T1000 (cell line): ENCODE data around the gene ADIRF.
"Not testable (repeated sequence)": the region's sequence is repeated elsewhere in the genome, so short reads cannot be mapped to it uniquely, and the experiment has no call there.

Experiments
- DNase-seq: peaks from one replicate; lab custom pipeline; 2025; ENCODE audit warnings: mixed read lengths; lab: John Stamatoyannopoulos, UW

Gene ADIRF

GRCh38 chr10:86946213-86947155 lies 21.8 kb upstream of the ADIRF start:
- DNase-seq = no peak

- not testable (repeated sequence) for DNase-seq
Observed at GRCh38 chr10:86947806-86948205, 20.5 kb upstream of the ADIRF start.

GRCh38 chr10:86950349-86950748 lies 17.9 kb upstream of the ADIRF start:
- no peak for DNase-seq

DNA sequence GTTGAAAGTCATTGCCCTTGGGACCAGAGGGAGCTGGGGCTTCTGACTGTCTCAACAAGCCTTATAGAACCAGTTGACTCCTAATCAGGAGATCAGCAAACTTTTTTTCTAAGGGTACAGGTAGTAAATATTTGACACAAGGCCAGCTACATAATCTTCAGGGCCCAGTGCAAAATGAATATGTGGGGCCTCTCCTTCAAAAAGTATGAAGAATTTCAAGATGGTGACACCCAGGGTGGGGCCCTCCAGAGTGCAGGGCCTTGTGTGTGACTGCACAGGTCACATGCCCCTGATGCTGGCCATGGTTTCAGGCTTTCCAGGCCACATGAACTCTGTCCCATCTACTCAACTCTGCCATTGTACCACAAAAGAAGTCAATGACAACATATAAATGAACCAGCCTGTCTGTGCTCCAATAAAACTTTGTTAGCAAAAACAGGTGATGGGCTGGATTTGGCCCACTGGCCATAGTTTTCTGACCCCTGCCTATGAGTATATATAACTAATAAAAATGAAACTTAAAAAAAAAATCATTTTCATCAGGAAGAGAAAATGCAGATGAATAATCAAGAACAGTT lies 17.0 kb upstream of the ADIRF start:
- no peak for DNase-seq

DNA sequence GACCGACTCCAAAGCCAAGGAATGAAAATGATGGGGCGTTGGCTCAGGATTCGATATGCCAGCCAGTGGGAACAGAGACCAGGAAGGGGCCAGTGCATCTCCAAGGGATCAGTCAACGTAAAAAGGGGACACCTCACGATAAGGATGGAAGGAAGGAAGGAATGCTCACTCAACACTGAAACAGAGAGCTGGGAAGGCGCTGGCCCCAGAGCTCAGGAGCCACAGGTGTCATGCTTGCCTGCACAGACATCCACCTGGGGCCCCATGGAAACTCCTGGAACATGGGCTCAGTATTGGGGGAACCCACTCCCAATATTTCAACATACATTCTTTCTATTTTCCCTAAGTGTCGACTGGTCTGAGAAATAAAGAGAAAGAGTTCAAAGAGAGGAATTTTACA lies 16.2 kb upstream of the ADIRF start:
- DNase-seq = no peak

GRCh38 chr10:86952697-86953096 lies 15.6 kb upstream of the ADIRF start:
- DNase-seq = not testable (repeated sequence)

DNA sequence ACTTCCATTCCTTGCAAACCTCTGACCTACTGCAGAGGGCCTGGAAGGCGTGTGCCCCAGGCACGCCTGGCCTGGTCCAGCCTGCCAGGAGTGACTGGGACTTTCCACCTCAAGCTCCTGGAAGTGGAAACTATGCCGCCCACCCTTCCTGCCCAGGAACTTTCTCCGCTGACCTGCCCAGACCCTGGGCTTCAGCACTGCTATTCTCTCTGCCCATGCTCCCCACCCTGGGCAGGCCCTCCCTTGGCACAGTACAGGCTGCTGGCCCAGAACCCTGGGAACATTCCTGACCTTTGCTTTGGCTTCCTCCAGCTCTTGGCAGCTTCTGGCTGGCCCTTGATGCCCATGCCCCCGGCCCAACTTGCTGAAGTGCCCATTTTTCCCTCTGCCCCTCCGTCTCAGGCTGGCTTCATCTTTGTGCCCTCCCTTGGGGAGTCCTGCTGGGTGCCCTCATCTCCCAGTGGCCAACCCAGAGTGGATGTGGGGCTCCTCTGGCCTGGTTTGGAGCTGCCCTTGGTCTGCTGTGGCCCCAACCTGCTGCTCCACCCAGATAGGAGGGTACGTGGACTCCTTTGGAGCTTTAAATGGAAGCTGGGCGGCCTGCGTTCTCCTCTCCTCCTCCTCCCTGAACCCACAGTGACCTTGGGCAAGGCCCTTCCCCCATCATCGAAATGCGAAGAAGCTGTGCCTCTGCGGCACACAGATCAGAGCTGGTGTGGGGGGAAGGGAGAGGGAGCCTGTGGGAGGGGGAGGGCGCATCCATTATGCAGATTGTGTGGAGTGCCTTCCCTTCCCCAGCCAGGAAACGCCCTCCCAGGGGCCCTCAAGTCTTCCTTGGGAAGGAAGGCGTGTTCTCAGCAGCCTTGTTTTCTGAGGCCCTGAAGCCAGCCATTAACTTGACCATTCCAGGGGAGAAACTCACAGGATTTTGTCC lies 14.3 kb upstream of the ADIRF start:
- no peak for DNase-seq

DNA sequence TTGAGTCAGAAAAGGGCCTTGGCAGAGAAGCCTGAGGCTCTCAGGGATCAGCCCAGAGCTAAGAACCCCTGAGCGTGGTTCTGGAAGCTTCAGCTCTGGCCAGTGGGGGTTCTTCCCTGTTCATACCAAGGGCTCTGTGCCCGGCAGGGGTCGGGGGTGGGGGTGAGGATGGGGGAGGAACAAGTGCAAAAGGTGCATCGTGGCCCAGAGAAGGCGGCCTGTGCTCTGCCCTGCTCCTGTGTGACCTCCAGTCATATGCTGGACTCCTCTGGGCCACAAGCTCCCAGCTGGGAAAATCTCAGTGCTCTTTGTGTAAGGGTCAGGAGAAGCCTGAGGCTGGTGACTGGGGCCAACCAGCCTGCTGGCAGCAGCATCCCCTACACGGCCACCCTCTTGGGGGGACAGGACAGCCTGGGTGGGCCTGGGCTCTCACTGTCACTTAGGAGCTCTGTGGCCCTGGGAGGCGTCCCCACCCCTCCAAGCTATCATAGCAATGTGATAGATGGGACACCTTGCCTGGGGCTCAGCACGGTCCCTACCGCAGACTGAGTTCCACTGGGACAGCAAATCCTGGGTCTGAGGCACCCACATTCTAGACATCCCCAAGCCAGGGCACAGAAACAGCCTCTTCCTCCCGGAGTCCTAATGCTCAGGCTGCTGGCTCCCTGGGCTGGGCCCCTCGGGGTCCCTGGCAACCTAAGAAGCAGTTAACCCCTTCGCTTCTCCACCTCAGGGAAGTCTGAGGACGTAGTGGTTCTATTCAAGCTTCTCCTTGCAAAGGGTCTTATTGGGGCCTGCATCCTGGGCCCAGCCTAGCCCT lies 13.4 kb upstream of the ADIRF start:
- DNase-seq = no peak

GRCh38 chr10:86955501-86956194 lies 12.6 kb upstream of the ADIRF start:
- no peak for DNase-seq

DNA sequence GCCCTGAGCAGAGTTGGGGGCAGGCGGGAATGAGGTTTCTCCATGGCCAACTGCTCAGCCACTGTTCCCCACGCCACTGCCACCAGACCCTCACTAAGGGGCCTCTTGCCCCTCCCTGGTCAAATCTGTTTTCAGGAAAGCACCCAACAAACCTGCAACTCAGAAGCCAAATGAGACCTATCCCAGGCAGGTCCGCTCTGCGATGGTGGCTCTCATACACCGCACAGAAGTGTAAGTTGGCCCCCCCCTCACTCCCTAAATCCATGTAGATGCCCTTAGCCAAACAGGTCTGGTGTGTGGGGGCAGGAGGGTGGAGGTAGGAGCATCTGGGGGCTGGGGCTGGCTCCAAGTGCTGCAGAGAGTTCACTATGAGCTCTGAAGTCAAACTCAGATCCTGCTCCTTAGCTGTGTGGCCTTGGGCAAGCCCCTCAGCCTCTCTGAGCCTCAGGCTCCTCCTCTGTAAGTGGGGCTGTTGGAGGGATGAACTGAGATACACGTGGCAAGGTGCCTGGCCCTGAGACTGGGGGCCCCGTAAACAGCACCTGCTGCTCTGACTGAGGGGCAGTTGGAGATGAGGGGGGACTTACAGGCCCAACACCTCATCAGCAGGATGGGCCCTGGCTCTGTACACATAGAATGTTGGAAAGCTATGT lies 12.0 kb upstream of the ADIRF start:
- DNase-seq = no peak

DNA sequence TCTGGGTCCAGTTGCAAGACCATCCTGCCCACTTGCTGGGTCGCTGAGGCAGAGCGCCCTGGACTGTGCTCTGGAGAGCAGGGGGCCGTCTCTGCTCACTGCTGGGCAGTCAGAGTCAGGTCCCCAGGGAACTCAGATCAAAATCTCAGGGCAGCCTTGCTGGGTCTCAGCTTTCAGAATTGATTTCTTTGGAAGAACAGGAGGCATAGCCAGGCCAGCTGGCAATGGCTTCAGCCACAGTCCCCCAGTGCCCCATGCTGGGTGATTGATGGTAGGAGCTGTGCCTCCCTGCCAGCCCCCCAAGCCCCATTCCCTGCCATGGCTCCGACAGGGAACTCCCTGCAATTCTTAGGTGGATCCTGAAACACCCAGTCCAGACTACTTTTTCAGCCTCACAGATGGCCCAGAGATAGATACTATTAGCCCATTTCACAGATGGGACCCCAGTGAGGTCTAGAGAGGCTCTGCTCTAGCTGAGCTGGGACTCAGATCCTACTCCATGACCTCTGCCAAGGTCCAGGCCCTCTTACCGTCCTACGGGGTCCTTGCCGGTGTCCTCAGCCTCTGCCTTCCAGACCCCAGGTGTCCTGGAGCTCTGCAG lies 11.3 kb upstream of the ADIRF start:
- no peak for DNase-seq

DNA sequence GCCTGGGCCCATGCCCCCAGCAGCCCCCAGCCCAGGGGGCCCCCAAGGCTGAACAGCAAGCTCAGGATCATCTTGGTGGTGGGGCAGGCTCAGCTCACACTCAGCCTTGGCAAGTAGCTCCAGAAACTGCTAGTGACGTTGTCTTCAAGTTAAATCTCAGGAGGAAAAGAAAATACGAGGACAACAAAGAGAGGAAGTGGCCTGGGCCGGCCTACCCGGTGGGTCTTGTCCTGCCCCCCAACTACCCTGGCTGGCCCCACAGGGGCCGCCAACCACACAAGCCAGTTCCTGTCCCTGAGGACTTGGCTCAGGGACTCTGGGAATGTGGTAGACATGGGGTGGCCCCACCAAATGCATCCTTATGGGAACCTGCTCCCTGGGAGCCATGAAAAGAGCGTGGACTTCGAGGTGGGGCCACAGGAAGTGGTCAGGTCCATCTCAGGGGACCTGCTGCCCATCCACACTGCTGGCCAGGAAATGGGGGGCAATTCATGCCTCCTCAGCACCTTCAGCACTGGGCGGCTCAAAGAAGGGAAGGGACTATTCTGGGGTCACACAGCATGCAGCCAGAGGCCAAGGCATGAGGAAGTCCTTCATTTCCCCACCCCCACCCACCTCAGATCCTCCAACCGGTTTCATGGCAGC lies 10.7 kb upstream of the ADIRF start, which contains the start of gene MMRN2:
MMRN2 (minus strand) TSS at position 145 of the 645 bp plus-strand sequence; CDS start at position 71, 74 bp downstream.
- no peak for DNase-seq

DNA sequence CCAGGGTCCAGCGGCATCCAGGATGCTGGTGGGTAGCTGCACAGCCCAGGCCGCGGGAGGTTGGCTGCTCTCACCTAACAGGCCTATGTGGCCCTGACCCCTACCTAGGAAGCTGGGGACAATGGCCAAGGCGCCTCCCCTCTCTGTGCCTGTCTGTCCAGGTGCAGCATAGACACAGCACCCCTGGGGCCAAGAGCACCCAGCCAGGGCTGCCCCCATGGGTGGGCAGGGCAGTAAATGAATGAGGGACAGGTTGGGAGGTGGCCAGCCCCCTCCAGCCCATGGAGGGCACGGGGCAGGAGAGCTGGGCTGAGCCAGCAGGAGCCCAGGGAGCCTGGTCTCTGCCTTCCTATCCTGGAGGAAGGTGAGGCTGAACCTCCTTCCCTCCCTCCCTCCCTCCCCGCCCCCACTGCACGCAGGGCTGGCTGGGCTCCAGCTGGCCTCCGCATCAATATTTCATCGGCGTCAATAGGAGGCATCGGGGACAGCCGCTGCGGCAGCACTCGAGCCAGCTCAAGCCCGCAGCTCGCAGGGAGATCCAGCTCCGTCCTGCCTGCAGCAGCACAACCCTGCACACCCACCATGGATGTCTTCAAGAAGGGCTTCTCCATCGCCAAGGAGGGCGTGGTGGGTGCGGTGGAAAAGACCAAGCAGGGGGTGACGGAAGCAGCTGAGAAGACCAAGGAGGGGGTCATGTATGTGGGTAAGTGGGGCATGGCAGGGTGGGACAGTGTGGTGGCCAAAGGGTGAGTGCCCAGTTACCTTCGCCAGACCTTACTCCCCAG lies 10.0 kb upstream of the ADIRF start, which contains the start of gene SNCG:
SNCG (plus strand) TSS at position 484 of the 785 bp plus-strand sequence; CDS start at position 583, 99 bp downstream.
- no peak for DNase-seq

DNA sequence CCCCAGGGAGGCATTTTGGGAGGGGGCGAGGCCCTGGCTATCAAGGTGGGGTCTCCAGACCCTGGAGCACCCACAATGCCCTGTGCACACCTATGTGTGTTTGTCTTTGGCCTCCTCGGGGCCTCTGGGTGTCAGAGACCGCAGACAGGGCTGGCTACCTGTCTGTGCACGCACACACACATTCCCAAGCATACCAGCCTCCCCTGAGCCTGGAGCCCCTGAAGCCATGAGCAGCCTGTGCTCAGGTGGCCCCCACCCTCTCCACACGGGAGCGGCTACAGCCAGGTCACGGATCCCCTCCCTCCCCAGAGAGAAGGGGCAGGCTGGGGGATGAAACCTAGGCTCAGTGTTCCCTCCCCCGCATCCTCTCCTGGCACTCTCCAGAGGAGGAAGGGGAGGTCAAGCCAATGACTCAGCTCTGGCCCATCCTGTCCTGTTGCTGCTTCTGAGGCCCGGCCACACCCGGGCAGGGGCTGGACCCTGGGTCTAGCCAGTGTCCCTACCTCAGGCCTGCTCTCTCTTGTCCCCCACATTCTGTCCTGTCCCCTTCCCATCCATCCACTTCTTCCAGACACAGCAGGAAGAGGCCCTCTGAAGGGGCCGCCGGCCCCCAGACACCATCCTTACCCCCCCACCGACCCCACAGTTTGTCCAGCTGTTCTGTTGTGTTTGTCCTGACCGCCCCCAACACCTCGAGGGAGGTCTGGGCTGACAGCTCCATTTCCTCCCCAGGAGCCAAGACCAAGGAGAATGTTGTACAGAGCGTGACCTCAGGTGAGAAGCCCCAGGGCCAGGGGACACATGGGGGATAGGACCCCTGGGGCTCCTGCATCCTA lies 9.2 kb upstream of the ADIRF start:
- DNase-seq = no peak

GRCh38 chr10:86959737-86960002 lies 8.6 kb upstream of the ADIRF start:
- no peak for DNase-seq

DNA sequence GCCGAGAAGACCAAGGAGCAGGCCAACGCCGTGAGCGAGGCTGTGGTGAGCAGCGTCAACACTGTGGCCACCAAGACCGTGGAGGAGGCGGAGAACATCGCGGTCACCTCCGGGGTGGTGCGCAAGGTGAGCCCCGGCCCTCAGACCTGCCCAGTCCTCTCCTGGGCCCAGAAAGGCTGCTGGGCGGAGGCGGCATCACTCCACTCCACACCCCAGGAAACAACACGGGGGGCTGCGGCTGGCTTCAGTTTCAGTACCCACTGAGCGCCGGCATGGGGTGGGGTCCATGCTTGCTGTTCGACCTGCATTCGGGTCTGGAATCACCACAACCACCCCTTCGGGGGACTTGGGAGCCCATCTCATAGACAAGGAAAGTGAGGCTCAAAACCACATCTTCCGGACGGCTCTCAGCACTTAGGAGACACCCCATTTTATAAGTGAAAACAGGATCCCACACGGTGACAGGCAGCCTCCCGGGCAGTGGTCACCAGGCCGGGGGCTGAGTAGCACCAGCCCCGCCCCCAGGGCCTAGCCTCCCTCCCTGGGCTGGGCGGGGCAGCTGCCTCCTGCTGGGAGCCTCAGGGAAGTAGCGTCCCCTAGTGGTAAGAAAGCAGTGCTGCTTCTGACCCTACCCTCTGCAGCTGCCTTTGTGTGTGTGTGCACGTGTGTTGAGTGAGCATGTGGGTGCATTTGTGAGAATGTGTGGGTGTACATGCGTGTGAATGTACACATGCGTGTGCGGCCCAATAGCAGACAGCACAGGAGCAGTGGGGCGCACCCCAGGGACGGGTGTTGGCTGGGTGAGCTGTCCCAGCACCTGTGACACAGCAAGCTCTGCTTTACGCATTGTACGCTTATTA lies 8.0 kb upstream of the ADIRF start:
- no peak for DNase-seq
